AG08396 (cell line): Measurements from ENCODE around the gene ARCN1.
"Not testable (repeated sequence)": the region's sequence is repeated elsewhere in the genome, so short reads cannot be mapped to it uniquely, and the experiment has no call there.

Source experiments
- DNase-seq: peaks from one replicate; pipeline ENCODE4 v3.0.0; 2012; ENCODE audit warnings: low spot score, mixed read lengths

Gene ARCN1

DNA sequence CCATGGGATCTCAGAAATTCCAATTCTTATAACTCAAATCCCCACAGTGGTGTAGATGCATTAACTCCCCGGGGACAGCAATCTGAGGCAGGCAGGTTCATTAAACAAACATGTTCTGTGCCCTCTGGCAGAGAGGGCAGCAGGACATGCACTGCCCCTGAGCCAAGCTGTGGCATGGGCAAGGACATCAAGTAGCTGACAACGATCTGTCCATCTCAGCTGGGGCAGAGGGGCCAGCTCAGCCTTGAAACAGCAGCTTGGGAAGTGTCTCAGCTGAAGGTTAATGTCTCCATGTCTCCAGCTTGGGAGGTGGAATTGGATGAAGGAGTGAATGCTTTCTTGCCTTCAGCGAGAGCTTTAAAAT, 27.6 kb upstream of the ARCN1 start:
- no peak for DNase-seq

GRCh38 chr11:118545533-118545932, 26.7 kb upstream of the ARCN1 start:
- DNase-seq, result no peak

- no peak for DNase-seq
Measured at GRCh38 chr11:118547132-118547531, 25.1 kb upstream of the ARCN1 start.

DNA sequence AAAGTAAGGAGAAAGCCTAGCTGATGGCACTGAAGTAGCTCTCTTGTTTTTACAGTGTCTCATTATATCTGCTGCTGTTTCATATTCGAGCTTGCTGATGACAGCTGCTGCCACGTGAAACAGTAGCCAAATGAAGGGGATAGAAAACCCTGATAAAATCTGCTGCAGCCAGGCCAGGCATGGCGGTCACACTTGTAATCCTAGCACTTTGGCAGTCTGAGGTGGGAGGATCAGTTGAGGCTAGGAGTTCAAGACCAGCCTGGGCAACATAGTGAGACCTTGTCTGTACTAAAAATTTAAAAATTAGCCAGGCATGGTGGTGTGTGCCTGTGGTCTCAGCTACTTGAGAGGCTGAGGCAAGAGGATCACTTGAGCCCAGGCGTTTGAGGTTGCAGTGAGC, 19.9 kb upstream of the ARCN1 start:
- no peak for DNase-seq

DNA sequence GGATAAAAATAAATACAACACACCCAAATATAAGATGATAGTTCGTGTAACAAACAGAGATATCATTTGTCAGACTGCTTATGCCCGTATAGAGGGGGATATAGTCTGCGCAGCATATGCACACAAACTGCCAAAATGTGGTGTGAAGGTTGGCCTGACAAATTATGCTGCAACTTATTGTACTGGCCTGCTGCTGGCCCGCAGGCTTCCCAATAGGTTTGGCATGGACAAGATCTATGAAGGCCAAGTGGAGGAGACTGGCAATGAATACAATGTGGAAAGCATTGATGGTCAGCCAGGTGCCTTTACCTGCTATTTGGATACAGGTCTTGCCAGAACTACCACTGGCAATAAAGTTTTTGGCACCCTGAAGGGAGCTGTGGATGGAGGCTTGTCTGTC, 11.4 kb upstream of the ARCN1 start:
- no peak for DNase-seq

DNA sequence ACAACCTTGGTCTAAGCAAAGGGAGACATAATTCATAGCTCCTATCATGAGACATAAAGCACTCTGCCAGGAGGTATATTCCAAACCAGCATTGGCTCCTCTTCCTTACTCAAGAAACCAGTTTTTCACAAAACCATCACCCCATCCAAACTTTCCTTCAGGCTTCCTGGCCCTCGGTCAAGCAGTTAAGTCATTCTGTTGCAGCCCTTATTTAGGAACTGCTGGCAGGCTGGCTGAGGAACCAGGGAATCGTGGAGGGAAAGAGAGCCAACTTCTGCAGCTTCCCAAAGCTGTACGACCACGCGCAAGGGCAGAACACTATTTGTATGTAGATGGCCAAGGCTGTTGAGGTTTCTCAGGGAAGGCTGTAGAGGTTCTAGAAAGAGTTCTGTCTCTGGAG, 7.2 kb upstream of the ARCN1 start:
- peak; percentile 31 for DNase-seq

DNA sequence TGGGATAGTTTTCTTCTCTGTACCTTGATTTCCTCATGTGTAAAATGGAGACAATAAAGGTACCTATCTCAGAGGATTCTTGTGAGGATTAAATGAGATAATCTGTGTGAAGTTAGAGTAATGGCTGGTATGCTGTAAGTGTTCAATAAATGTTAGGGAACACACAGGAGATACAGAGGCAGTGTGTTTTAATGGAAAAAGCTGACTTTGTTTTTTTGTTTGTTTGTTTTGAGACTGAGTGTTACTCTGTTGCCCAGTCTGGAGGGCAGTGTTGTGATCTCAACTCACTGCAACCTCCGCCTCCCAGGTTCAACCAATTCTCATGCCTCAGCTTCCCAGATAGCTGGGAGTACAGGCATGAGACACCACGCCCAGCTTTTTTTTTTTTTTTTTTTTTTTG, 2.5 kb upstream of the ARCN1 start:
- DNase-seq, result no peak

GRCh38 chr11:118570787-118571186, 1.4 kb upstream of the ARCN1 start:
- DNase-seq, result no peak

DNA sequence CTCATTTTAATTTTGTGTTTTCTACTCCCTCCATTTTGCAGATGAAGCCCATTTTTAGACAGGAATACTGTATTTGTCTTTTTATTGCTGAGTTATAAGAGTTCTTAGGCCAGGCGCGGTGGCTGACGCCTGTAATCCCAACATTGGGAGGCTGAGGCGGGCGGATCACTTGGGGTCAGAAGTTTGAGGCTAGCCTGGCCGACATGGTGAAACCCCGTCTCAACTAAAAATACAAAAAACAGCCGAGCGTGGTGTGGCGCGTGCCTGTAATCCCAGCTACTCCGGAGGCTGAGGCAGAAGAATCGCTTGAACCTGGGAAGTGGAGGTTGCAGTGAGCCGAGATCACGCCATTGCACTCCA, 528 bp upstream of the ARCN1 start:
- not testable (repeated sequence) for DNase-seq

DNA sequence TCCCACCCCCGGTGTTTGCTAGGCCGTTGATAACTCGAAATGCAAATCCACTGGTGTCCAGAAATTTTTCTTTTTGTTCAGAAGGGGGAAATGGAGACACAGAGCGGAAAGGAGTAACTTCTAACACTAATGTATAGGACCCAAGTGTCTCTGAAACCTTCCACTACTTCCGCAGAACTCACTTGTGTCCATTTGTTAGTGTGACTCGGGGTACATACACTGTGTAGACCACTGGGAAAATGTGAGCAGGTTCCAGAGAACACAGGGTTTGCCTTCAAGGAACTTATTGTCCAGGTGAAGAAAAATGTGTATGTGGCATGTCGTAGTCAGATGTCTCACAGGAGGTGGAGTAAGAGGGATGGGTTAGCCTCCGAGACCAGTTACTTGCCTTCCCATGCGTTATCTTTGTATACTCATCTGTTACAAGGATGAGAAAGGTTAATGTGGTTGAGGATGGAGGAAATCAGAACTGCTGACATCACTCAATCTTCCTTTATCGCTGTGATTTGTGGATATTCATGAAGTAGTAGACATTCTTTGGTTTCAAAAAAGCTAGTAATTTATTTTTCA, 857 bp downstream of the ARCN1 start:
- DNase-seq, result peak; percentile 25

GRCh38 chr11:118574636-118575035, 2.4 kb downstream of the ARCN1 start:
- no peak for DNase-seq

DNA sequence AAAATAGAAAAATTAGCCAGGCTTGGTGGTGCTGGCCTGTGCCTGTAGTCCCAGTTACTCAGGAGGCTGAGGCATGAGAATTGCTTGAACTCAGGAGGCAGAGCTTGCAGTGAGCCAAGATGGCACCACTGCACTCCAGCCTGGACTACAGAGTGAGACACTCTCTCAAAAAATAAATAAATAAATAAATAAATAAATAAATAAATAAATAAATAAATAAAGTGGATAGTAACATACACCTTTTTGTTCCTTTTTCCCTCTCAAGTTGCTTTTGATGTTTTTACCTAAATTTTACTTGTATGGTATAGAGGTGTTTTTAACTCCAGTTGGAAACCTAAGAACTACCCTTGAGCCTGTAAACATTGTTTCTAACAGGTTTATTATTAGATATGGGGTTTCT, 5.8 kb downstream of the ARCN1 start:
- not testable (repeated sequence) for DNase-seq

DNA sequence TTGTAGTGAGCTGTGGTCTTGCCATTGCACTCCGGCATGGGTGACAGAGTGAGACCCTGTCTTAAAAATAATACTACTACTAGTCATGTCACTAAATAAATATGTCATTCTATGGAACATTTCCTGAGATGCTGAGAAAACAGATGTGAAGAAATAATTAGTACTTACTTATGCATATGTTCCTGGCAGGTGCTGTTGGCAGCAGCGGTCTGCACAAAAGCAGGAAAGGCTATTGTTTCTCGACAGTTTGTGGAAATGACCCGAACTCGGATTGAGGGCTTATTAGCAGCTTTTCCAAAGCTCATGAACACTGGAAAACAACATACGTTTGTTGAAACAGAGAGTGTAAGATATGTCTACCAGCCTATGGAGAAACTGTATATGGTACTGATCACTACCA, 8.8 kb downstream of the ARCN1 start:
- no peak for DNase-seq

- no peak for DNase-seq
Measured at GRCh38 chr11:118587952-118588351, 15.7 kb downstream of the ARCN1 start.

GRCh38 chr11:118592616-118593367, 20.6 kb downstream of the ARCN1 start:
- no peak for DNase-seq

DNA sequence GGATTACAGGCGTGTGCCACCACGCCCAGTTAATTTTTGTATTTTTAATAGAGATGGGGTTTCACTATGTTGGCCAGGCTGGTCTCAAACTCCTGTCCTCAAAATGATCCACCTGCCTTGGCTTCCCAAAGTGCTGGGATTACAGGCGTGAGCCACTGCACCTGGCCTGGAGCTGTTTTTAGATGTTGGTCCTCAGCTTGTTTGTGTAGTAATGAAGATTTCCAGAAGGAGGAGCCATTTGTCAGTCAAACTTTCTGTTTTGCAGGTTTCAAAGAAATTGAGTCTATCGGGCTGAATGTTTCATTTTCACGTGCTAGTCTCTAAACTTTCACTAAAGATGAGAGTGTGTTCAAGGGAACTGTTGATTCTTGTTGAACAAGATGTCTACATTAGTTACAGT, 22.8 kb downstream of the ARCN1 start:
- not testable (repeated sequence) for DNase-seq

DNA sequence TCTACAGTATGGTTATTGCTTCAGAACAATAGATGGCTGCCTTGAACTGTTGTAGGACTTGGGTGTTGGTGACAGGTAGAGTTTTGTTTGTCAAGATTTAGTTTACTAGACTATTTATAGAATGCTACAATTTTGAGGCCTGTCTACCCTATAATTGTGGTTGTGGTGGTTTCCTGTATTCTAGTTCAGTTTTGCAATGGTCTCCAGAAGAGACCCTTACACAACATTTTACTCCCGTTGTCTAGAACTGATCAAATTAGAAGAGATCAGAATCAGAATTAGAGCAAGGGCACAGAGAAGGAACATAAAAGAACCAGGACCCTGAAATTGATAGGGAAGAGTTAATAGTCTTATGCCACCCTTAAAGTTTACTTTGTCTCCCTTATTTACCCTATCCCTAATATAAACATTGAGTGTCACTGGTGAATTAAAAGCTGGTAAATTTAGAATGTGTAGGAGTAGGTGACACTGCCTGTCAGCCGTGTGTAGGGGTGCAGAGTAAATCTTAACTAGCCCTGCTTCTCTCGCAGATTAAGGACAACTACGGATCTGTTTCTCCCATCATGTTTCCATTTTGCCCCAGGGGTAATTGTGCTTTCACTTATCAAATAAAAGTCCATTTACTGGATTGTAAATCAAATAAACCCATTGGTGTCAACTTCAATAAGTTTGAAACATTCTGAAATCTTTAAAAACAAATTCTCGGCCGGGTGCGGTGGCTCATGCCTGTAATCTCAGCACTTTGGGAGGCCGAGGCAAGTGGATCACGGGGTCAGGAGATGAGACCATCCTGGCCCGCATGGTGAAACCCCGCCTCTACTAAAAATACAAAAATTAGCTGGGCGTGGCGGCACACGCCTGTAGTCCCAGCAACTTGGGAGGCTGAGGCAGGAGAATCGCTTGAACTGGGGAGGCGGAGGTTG, 24.3 kb downstream of the ARCN1 start:
- no peak for DNase-seq

GRCh38 chr11:118597556-118597955, 25.3 kb downstream of the ARCN1 start:
- no peak for DNase-seq

- DNase-seq, result no peak
Measured at GRCh38 chr11:118602331-118602730, 30.1 kb downstream of the ARCN1 start.

DNA sequence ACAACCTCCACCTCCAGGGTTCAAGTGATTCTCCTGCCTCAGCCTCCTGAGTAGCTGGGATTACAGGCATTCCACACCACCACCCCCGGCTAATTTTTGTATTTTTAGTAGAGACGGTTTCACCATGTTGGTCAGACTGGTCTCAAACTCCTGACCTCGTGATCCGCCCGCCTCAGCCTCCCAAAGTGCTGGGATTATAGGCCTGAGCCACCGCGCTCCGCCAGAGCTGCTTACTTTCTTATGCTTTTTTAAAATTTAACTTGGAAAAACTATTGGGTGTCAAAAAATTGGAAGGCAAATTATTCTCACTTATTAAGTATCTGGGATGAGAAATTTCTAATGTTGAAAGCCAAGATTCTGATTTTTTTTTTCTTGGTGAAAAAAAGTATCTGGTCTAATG, 31.5 kb downstream of the ARCN1 start:
- not testable (repeated sequence) for DNase-seq

DNA sequence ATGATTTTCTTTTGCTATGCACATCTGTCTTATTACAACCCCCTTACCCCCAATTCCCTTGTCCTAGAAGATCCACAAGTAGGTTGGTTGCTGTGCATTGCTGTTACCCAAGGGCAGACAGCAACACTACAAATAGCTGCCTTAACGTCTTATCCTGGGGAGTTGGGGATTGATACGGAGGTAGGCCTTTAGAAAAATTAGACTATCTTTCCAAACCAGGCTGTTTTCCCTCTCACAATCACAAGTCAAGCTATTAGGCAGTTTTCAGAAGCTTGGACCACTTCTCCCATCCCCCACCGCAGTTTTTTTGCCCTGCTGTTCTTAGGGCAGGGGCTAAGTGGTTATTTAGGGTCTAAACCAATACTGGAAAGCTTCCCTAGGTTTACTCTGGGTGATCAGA, 32.4 kb downstream of the ARCN1 start:
- DNase-seq, result no peak

DNA sequence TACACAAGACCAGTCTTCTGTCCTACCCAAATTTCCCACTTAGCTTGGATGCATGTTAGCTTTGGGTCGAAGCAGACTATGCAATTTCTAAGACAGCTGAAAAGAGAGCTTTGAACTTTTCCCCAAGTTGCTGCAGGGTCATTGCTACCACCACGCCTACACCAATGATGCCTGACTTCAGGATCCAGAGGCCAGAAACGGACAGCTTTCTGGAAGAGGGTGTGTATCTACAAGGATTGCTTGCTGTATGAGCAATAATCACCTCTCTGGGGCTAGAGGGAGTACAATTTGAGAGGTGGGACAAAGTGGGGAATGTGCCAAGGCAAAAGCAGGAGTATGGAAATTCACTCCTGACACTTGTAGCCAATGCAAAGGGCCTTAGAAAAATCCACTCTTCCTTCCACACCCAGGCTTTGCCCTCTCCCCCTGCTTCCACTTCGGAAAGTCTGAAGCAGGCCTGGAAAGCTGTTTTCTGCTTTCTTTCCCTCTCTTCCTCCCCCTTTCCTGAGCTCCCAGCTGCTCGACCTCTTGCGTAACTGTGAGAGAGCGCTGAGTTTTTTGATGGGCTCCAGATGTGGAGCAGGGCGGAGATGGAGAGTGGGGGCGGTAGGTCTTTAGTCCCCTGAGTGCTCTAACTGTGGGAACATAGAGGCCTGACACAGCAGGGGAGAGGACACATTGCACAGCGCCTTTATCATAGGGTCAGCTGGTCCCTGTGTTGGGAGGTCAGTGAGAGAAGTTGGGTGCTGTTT, 33.1 kb downstream of the ARCN1 start:
- peak; percentile 75 for DNase-seq
